Lower leg skin (tissue), 4 donors: Measurements from ENCODE around the gene WWC1. TPM values are rescaled to one million over a fixed set of nuclear protein-coding genes. Genes with fewer than 3 reads are reported as not detected.
A peak's percentile ranks its signal among the peaks of the same experiment; 100 is the strongest.

ENCODE experiments used
- DNase-seq, 2 donors: peaks; one replicate each; pipeline ENCODE4 v3.0.0-alpha.2; 2019; ENCODE audit warnings: low spot score in 2 of 2
- H3K4me3 ChIP-seq: fragments of 200-600 bp; sonication (generic); 2 replicates; pipeline ENCODE4 v1.5.1; 2017; ENCODE audit warnings: mild to moderate bottlenecking, low read depth; ENCODE audit not compliant: poor library complexity, severe bottlenecking
- POLR2A ChIP-seq, 2 donors: fragments of 450-650 bp; IDR thresholded peaks; one replicate each; pipeline ENCODE4 v1.6.1; 2016 to 2017; ENCODE audit warnings: antibody characterized with exemption in 2 of 2, mild to moderate bottlenecking in 1 of 2, moderate library complexity in 1 of 2
- WGBS, 2 donors: methylation state at CpG; one replicate each; pipeline ENCODE4 v1.1.5; 2018; 5-methylcytosine and 5-hydroxymethylcytosine counted together
- intact Hi-C: fragments of 100-400 bp; cut with DNase I; formaldehyde crosslinking; loops from one replicate; pipeline ENCODE4 v1.15.0; 2023; ENCODE audit warnings: low total_unique reads
- total RNA-seq, 4 donors: library from RNA; depleted of rRNA; stranded (reverse); fragments of >200 nt; gene quantifications; one replicate each; pipeline ENCODE4 v1.1.0, GENCODE V29; 2016
- TF ChIP-seq, protein P1 (sequence below), 3 donors: fragments of 450-650 bp; IDR thresholded peaks; one replicate each; pipeline ENCODE4 v1.5.1; 2016; ENCODE audit warnings: antibody characterized with exemption in 3 of 3, mild to moderate bottlenecking in 3 of 3, moderate library complexity in 2 of 3

The WWC1 gene
- total RNA-seq, 4 donors from 2014 or later = 23.5 to 57.0 (median 30.0) TPM

- 49 to 58% methylated on average over 4 of the region's 4 CpGs for WGBS, 2 donors
- H3K4me3 ChIP-seq = no peak overlapping the region
- no peak for TF ChIP-seq POLR2A (IDR thresholded peaks at IDR 0.05)
- TF ChIP-seq, protein P1, sequence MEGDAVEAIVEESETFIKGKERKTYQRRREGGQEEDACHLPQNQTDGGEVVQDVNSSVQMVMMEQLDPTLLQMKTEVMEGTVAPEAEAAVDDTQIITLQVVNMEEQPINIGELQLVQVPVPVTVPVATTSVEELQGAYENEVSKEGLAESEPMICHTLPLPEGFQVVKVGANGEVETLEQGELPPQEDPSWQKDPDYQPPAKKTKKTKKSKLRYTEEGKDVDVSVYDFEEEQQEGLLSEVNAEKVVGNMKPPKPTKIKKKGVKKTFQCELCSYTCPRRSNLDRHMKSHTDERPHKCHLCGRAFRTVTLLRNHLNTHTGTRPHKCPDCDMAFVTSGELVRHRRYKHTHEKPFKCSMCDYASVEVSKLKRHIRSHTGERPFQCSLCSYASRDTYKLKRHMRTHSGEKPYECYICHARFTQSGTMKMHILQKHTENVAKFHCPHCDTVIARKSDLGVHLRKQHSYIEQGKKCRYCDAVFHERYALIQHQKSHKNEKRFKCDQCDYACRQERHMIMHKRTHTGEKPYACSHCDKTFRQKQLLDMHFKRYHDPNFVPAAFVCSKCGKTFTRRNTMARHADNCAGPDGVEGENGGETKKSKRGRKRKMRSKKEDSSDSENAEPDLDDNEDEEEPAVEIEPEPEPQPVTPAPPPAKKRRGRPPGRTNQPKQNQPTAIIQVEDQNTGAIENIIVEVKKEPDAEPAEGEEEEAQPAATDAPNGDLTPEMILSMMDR (IDR thresholded peaks at IDR 0.05) = no peak
- no peak for DNase-seq
- intact Hi-C loops = no loop called here
Measured at GRCh38 chr5:168317521-168318147, 26.2 kb downstream of the WWC1 start.

GRCh38 chr5:168318240-168318639 is 26.8 kb downstream of the WWC1 start:
- 91% methylated on average over 4 of the region's 4 CpGs for WGBS, 2 donors
- no peak for DNase-seq
- H3K4me3 ChIP-seq = no peak overlapping the region
- intact Hi-C loops = no loop called here
- no peak for TF ChIP-seq POLR2A (IDR thresholded peaks at IDR 0.05)
- TF ChIP-seq, protein P1 (IDR thresholded peaks at IDR 0.05) = no peak

DNA sequence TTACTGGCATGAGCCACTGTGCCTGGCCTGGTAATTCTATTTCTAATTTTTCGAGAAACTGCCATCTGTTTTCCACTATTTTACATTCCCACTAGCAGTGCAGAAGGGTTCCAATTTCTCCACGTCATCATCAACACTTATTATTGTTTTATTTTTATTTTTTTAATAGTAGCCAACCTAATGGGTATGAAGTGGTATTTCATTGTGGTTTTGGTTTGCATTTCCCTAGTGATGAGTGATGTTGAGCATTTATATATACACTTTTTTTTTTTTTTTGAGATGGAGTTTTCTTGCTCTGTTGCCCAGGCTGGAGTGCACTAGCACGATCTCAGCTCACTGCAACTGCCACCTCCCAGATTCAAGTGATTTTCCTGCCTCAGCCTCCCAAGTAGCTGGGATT is 28.3 kb downstream of the WWC1 start:
- H3K4me3 ChIP-seq = no peak overlapping the region
- 87 to 90% methylated on average over 3 of the region's 3 CpGs for WGBS, 2 donors
- intact Hi-C loops = no loop called here
- no peak for DNase-seq
- TF ChIP-seq, protein P1 (IDR thresholded peaks at IDR 0.05) = no peak
- TF ChIP-seq POLR2A (IDR thresholded peaks at IDR 0.05) = no peak

DNA sequence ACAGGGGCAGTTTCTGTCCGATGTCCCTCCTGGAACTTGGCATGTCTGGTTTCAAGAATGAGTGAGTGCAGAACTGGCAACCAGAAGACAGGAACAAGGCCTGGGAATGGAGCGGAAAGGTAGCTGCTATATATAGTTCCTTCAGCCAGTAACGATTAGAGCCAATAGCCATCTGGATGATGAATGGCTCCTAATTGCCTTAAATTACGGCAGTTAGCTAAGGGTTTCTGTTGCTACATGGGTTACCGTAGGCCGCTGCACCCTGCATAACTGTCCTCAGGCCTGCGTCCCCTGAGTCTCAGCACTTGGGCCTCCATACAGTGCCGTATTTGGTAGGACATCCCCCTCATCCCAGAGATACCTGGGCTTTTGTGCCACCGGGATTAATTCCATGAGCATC is 29.4 kb downstream of the WWC1 start:
- no peak overlapping the region for H3K4me3 ChIP-seq
- TF ChIP-seq, protein P1 (IDR thresholded peaks at IDR 0.05) = no peak
- no peak for TF ChIP-seq POLR2A (IDR thresholded peaks at IDR 0.05)
- WGBS, 2 donors = 72 to 74% methylated on average over 9 of the region's 9 CpGs
- no peak for DNase-seq
- intact Hi-C loops = no loop called here

GRCh38 chr5:168324859-168325630 is 33.6 kb downstream of the WWC1 start:
- H3K4me3 ChIP-seq = no peak overlapping the region
- intact Hi-C loops = no loop called here
- DNase-seq = peak in 1 of 2 donors; percentile 26
- no peak for TF ChIP-seq POLR2A (IDR thresholded peaks at IDR 0.05)
- TF ChIP-seq, protein P1 (IDR thresholded peaks at IDR 0.05) = no peak
- WGBS, 2 donors = 42 to 58% methylated on average over 4 to 5 of the region's 5 CpGs
